WI38 (cell line): ENCODE data around the gene WDR88.
"Not testable (repeated sequence)": the region's sequence is repeated elsewhere in the genome, so short reads cannot be mapped to it uniquely, and the experiment has no call there.

Experiments used
- H3K4me3 ChIP-seq: 2 replicates; pipeline ENCODE4 v1.5.1; 2011; ENCODE audit warnings: low read depth, mild to moderate bottlenecking, control low read depth, low read length
- TF ChIP-seq, protein P1 (sequence below): IDR thresholded peaks from 2 replicates; pipeline ENCODE4 v1.5.1; 2012; ENCODE audit warnings: low read depth, mild to moderate bottlenecking, control low read depth, low read length

Gene WDR88

DNA sequence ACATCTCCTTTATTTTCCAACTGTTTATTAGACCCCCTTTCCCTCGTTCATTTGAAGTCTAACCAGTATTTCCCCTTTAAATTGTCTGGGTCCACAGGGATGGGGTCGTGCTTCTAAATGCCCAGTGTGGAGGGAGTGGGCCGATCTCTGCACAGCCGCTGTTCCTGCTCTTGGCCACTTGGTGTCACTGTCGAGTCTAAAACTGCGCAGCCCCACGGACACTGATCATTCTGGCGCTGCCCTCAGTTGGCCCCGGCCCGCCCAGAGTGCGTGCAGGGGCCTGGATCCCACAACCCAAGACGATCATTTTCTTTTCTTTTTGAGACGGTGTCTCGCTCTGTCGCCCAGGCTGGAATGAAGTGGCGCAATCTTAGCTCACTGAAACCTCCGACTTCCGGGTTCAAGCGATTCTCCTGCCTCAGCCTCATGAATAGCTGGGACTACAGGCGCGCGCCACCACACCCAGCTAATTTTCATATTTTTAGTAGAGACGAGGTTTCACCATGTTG, 12.0 kb downstream of the WDR88 start:
- TF ChIP-seq, protein P1, sequence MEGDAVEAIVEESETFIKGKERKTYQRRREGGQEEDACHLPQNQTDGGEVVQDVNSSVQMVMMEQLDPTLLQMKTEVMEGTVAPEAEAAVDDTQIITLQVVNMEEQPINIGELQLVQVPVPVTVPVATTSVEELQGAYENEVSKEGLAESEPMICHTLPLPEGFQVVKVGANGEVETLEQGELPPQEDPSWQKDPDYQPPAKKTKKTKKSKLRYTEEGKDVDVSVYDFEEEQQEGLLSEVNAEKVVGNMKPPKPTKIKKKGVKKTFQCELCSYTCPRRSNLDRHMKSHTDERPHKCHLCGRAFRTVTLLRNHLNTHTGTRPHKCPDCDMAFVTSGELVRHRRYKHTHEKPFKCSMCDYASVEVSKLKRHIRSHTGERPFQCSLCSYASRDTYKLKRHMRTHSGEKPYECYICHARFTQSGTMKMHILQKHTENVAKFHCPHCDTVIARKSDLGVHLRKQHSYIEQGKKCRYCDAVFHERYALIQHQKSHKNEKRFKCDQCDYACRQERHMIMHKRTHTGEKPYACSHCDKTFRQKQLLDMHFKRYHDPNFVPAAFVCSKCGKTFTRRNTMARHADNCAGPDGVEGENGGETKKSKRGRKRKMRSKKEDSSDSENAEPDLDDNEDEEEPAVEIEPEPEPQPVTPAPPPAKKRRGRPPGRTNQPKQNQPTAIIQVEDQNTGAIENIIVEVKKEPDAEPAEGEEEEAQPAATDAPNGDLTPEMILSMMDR, result peak; percentile 98
- no peak overlapping the region for H3K4me3 ChIP-seq

DNA sequence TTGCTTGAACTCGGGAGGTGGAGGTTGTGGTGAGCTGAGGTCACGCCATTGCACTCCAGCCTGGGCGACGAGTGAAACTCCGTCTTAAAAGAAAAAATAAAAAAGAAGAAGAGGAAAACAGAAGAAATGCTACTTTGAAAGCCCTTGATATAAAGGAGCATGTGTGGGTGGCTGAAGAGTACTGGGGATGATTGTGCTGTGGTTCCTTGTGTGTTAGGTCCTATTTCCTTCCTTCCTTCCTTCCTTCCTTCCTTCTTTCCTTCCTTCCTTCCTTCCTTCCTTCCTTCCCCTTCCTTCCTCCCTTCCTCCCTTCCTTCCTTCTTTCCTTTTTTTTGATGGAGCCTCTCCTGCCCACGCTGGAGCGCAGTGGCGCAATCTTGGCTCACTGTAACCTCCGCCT, 14.3 kb downstream of the WDR88 start:
- H3K4me3 ChIP-seq, result no peak overlapping the region
- TF ChIP-seq, protein P1, result no peak

DNA sequence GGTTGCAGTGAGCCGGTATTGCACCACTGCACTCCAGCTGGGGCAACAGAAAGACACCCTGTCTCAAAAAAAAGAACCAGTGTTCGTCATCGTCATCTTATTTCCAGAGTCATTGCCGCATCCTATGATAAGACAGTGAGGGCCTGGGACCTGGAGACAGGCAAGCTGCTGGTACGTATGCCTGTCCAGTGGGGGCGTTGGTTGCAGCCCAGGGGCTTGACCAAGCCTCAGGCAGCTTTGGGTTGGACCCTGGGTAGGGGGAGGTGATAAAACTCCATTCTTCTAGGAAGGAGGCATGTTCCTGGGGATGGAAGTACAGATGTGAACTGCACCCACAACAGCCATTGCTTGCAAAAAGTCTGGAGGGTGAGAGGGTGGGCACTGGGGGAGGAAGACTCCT, 15.6 kb downstream of the WDR88 start:
- TF ChIP-seq, protein P1, result no peak
- H3K4me3 ChIP-seq, result no peak overlapping the region

- H3K4me3 ChIP-seq, result no peak overlapping the region
- TF ChIP-seq, protein P1, result no peak
Observed at GRCh38 chr19:33150852-33151518, 19.1 kb downstream of the WDR88 start.

DNA sequence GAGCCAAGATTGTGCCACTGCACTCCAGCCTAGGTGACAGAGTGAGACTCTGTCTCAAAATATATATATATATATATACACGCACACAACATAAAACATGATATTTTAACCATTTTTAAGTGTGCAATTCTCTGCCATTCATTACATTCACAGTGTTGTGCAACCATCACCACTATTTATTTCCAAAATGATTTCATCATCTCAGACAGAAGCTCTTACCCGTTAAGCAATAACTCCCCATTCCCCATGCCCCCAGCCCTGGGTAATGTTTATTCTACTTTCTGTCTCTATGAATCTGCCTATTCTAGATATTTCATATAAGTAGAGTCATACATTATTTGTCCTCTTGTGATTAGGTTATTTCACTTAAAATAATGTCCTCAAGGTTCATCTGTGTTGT, 20.3 kb downstream of the WDR88 start:
- TF ChIP-seq, protein P1, result no peak

DNA sequence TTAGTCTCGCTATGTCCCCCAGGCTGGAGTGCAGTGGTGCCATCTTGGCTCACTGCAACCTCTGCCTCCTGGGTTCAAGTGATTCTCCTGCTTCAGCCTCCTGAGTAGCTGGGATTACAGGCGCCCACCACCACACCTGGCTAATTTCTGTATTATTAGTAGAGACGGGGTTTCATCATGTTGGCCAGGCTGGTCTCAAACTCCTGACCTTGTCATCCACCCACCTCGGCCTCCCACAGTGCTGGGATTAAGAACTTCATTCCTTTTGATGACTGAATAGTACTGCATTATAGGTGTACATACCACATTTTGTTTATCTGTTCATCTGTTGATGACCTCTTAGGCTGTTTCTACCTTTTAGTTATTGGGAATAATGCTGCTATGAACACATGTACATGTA, 20.7 kb downstream of the WDR88 start:
- H3K4me3 ChIP-seq, result not testable (repeated sequence)

More for the DNA sequence above, 20.3 kb downstream of the WDR88 start:
- no peak overlapping the region for H3K4me3 ChIP-seq

DNA sequence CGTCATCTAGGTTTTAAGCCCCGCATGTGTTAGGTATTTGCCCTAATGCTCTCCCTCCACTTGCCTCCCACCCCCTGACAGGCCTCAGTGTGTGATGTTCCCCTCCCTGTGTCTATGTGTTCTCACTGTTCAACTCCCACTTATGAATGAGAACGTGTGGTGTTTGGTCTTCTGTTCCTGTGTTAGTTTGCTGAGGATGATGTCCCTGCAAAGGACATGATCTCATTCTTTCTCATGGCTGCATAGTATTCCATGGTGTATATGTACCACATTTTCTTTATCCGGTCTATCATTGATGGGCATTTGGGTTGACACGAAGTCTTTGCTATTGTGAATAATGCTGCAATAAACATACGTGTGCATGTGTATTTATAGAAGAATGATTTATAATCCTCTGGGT, 22.4 kb downstream of the WDR88 start:
- H3K4me3 ChIP-seq, result not testable (repeated sequence)

- TF ChIP-seq, protein P1, result no peak
- no peak overlapping the region for H3K4me3 ChIP-seq
Observed at GRCh38 chr19:33156334-33156733, 24.4 kb downstream of the WDR88 start.
